GM19395 (cell line): ENCODE data around the gene FGD5.

Experiments
- ATAC-seq: cut with Tn5 transposase; IDR thresholded peaks from one replicate; pipeline ENCODE4 v1.9.1; 2021; ENCODE audit warnings: mild to moderate bottlenecking, moderate library complexity; ENCODE audit not compliant: unreplicated experiment

The FGD5 gene

DNA sequence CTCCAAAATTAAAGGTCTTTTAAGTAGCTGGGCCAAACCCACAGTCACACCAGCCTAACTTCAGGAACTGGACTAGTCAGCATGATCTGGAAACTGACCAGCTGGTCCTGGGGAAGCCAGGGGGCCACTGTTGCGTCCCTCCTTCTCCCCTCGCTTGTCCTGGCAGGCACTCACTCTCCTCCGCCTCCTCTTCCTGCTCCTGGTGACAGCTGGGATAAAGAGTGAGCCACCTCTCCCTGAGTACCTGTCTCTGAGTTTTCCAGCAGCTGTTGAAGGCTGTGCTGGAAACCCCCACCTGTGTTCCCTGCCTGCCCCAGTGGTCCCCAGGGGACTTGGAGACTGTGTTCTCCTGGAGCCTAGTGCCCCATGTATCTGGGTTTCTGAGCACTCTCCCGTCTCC, 56.0 kb downstream of the FGD5 start:
- ATAC-seq = no peak

- no peak for ATAC-seq
Observed at GRCh38 chr3:14875411-14876175, 56.8 kb downstream of the FGD5 start.

GRCh38 chr3:14876921-14877333, 58.2 kb downstream of the FGD5 start:
- ATAC-seq = no peak

DNA sequence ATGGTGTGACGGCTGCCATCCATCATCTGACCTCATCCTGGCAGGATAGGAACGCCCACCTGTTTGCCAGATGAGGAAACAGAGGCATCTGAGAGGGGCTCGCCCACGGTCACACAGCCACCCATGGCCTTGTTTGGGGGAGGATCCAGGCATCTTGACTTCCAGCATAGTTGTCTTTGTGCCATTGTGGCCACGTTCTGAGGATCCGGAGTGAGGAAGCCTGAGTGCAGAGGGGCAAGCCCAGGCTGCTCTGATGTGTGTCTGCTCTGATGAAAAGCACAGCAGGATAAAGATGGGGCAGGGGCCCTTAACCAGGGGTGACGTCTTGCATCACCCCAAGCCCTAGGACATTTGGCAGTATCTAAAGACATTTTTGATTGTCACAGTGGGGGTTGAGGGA, 58.7 kb downstream of the FGD5 start:
- no peak for ATAC-seq

DNA sequence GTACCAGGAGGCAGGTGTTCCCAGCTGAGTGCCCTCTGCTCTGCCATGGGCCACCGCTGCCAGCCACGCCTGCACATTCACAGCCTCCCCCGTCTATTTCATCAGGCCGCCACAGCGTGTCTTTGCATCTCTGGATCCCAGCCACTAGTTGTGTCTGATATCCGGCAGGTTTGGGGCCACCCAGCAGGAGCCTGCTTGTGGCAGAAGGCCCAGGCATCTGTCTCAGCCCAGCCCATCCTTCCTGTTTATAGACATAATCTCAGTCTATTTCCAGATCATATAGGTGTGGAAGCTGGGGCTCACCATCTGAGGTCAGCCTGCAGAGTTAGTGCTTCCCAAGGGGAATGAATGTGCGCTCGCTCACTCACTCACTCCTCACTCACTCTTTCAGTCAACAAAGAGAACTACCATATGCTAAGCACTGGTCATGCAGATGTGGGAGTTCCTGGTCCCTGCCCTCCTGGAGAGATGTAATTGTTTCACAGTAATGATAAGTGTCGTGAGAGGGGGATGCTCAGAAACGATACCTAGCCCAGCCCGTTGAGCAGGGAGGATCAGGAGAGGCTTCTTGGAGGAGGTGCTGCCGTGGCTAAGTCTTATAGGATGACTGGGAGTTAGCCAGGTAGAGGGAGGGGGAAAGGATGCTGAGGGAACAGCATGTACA, 60.6 kb downstream of the FGD5 start:
- no peak for ATAC-seq

DNA sequence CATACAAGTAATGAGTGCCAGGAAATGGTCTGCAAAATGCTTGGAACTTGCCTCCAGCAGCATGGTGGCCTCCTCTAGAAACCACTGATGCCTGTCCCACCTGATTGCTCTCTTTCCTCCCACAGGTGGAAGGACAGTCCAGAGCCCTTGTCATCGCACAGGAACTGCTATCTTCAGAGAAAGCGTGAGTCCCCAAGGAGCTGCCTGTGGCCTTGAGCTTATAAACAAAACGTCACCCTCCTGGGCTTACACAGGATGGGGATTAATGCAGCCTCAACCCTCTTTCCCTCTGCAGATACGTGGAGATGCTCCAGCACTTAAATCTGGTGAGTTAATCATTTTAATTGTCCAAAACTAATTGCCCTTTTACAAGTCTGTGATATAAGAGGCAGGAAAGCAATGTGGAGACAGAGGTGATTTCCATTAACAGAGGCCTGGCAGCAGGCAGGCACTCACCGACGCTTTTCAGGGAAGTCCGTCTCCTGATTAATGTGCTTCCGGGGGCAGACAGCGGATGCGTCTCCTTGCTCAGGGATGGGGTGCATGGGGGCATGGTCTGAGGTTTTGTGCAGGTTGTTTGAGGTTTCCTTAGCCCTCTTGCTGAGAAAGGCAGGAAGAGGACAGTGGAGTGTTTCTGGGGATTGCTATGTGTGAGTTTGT, 61.8 kb downstream of the FGD5 start:
- ATAC-seq = no peak

- ATAC-seq = no peak
Observed at GRCh38 chr3:14883226-14883625, 64.5 kb downstream of the FGD5 start.

GRCh38 chr3:14884665-14885064, 65.9 kb downstream of the FGD5 start:
- no peak for ATAC-seq

- ATAC-seq = no peak
Observed at GRCh38 chr3:14885307-14885706, 66.5 kb downstream of the FGD5 start.

- no peak for ATAC-seq
Observed at GRCh38 chr3:14886101-14886500, 67.3 kb downstream of the FGD5 start.

DNA sequence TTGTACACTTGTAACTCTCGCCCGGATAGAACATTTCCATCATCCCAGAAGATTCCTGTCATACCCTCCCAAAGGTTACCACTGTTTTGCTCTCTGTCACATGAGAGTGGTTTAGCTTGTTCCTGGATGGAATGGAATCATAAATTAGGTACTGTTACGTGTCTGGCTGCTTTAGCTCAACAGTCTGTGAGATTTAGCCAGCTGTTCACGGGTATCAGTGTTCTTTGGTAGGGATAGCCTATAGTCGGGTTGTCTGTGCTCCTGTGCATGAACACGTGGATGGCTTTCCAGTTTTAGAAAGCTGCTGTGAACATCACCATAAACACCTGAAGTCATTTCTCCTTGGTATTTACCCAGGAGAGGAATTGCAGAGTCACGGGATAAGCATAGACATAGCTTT, 70.4 kb downstream of the FGD5 start:
- no peak for ATAC-seq

- no peak for ATAC-seq
Observed at GRCh38 chr3:14889943-14890342, 71.2 kb downstream of the FGD5 start.

DNA sequence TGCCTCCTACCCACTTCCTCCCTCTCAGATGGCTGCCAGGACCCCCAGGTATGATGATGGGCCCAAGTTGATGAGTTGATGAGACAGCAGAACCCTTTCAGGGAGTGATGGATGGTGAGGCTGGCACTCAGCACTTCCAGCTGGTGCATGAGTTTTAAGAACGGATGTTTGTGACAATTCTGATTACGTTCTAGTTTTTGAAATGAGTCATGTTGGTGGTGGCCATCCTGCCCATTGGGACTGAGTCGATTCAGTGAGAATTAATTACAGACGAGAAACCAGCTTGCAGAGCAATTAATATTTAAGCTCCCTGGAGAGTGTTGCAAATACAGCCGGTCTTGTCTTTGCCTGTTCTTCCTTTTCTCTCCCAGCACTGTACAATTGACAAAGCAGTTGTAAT, 71.7 kb downstream of the FGD5 start:
- peak; percentile 60 for ATAC-seq

GRCh38 chr3:14891135-14892132, 72.7 kb downstream of the FGD5 start:
- no peak for ATAC-seq

GRCh38 chr3:14892226-14892625, 73.5 kb downstream of the FGD5 start:
- ATAC-seq = no peak

DNA sequence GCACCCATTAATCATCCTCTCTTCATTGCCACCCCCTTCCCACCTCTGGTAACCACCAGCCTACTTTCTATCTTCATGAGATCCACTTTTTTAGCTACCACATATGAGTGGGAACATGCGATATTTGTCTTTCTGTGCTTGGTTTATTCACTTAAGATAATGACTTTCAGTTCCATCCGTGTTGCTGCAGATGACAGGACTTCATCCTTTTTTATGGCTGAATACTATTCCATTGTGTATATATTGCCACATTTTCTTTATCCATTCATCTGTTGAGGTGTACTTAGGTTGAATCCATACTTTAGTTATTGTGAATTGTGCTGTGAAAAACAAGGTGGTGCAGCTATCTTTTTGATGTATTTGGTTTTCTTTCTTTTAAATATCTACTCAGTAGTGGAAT, 75.3 kb downstream of the FGD5 start:
- ATAC-seq = no peak

- no peak for ATAC-seq
Observed at GRCh38 chr3:14897266-14897665, 78.5 kb downstream of the FGD5 start.

- ATAC-seq = no peak
Observed at GRCh38 chr3:14898929-14899328, 80.2 kb downstream of the FGD5 start.

DNA sequence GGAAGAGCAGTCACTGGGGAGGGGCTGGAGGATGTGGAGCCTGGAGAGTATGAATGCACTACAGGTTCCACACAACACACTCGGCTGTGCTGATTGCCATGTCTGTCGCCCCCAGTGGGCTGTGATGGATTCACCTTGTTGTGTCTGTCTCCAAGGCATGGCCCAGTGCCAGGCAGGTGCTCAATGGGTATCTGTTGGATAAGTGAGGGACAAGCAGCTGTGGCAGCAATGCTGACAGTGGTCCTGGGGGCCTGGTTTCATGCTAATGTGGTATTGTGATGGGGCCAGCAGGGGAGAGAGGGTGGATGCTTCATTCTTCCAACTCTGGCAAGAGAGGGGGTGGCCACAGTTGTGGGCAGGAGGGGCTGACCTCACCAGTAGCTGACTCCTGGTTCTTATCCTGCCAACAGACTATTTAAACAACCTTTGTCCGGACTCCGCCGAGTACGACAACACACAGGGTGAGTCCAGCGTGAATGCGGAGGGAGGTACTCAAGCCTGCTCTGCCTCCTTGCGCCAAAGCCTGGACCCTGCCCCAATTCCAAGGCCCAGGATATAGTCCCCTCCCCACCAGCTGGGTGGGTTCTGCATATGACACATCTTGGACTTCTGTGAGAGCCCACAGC, 81.3 kb downstream of the FGD5 start:
- ATAC-seq = no peak
